ENCODE results near the gene ZG16B. TPM values are rescaled to one million over a fixed set of nuclear protein-coding genes. Genes with fewer than 3 reads are reported as not detected.

ZG16B gene
- total RNA-seq, 4 donors from 2014 or later = 17.7 to 80.5 (median 23.4) TPM

DNA sequence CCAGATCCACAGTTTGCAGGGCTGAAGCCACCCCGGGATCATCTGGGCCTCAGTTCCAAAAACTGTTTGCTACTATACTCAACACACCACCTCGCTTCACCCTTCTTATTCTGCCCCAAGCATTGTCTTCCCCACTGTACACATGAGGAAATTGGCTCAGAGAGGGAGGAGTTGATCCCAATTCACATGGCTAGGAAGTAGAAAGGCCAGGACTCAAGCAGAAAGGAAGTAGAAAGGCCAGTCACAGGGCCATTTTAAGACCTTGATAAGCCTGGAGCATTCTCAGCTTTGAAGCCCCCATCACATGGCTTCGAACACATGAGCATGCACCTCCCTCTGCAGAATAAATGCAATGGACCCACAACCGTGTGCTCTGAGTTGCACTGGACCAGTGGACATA is 35.5 kb downstream of the ZG16B start:
- 82% methylated on average over 4 of the region's 4 CpGs for WGBS
- H3K4me3 ChIP-seq = no peak overlapping the region
- no peak for DNase-seq (ENCODE audit: low spot score in 2 of 2)
- no peaks in the 10 kb centered on the region for H3K9me3 ChIP-seq
- no peaks in the 10 kb centered on the region for H3K36me3 ChIP-seq
- H3K27ac ChIP-seq = no peak overlapping the region
- H3K4me1 ChIP-seq = peaks cover 15% of the 10 kb centered on the region
- H3K27me3 ChIP-seq = peaks cover 12% of the 10 kb centered on the region
- no peak for TF ChIP-seq POLR2AphosphoS5 (IDR thresholded peaks at IDR 0.05)
- TF ChIP-seq POLR2A (IDR thresholded peaks at IDR 0.05) = no peak
- TF ChIP-seq, protein P1, sequence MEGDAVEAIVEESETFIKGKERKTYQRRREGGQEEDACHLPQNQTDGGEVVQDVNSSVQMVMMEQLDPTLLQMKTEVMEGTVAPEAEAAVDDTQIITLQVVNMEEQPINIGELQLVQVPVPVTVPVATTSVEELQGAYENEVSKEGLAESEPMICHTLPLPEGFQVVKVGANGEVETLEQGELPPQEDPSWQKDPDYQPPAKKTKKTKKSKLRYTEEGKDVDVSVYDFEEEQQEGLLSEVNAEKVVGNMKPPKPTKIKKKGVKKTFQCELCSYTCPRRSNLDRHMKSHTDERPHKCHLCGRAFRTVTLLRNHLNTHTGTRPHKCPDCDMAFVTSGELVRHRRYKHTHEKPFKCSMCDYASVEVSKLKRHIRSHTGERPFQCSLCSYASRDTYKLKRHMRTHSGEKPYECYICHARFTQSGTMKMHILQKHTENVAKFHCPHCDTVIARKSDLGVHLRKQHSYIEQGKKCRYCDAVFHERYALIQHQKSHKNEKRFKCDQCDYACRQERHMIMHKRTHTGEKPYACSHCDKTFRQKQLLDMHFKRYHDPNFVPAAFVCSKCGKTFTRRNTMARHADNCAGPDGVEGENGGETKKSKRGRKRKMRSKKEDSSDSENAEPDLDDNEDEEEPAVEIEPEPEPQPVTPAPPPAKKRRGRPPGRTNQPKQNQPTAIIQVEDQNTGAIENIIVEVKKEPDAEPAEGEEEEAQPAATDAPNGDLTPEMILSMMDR (IDR thresholded peaks at IDR 0.05) = no peak
- TF ChIP-seq EP300 (IDR thresholded peaks at IDR 0.05) = no peak

DNA sequence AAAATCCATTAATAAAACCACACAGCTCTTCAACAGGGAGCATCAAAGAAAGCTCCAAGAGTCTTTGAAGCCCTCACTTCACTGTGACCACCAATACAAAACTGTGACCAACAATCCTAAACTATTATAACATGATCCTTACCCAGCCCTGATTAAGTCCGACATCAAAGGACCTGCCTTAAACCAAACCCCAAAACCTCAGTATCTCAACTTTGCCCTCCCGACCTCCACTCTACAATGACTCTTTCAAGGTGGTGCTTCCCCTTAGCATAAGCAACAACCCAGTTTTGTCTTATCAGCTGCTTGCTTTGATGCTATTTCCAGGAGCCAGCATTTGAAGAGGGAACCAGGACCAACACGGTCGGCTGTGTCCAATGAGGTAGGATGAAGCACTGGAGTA is 36.3 kb downstream of the ZG16B start:
- Histone ChIP-seq H3K36me3 (no peaks in the 10 kb centered on the region), H3K4me3 (no peak overlapping the region), H3K27ac (no peak overlapping the region), H3K27me3 (peaks cover 9% of the 10 kb centered on the region), H3K4me1 (peaks cover 15% of the 10 kb centered on the region), H3K9me3 (no peaks in the 10 kb centered on the region)
- TF ChIP-seq, protein P1 (IDR thresholded peaks at IDR 0.05) = no peak
- TF ChIP-seq POLR2A (IDR thresholded peaks at IDR 0.05) (no peak), POLR2AphosphoS5 (IDR thresholded peaks at IDR 0.05) (no peak), EP300 (IDR thresholded peaks at IDR 0.05) (no peak)
- DNase-seq (ENCODE audit: low spot score in 2 of 2) = no peak
- WGBS = 77% methylated on average over 4 of the region's 4 CpGs

- H3K36me3 ChIP-seq = no peaks in the 10 kb centered on the region
- WGBS = 38% methylated on average over 8 of the region's 8 CpGs
- H3K4me3 ChIP-seq = peak overlapping the region; percentile 74
- H3K27me3 ChIP-seq = peaks cover 9% of the 10 kb centered on the region
- H3K9me3 ChIP-seq = no peaks in the 10 kb centered on the region
- peak overlapping the region; percentile 89 for H3K27ac ChIP-seq
- TF ChIP-seq, protein P1 (IDR thresholded peaks at IDR 0.05) = no peak
- no peak for TF ChIP-seq POLR2AphosphoS5 (IDR thresholded peaks at IDR 0.05)
- no peak for TF ChIP-seq POLR2A (IDR thresholded peaks at IDR 0.05)
- no peak for TF ChIP-seq EP300 (IDR thresholded peaks at IDR 0.05)
- H3K4me1 ChIP-seq = peaks cover 15% of the 10 kb centered on the region
- no peak for DNase-seq (ENCODE audit: low spot score in 2 of 2)
These were observed 37.5 kb downstream of the ZG16B start for GRCh38 chr16:2867661-2867986.

- TF ChIP-seq, protein P1 (IDR thresholded peaks at IDR 0.05) = peak; percentile 95 to 98
- TF ChIP-seq POLR2AphosphoS5 (IDR thresholded peaks at IDR 0.05) = peak in 2 of 3 donors; percentile 26 to 47
- no peak for TF ChIP-seq POLR2A (IDR thresholded peaks at IDR 0.05)
- Histone ChIP-seq H3K4me1 (peaks cover 15% of the 10 kb centered on the region), H3K4me3 (peak overlapping the region; percentile 74), H3K36me3 (no peaks in the 10 kb centered on the region), H3K9me3 (no peaks in the 10 kb centered on the region), H3K27me3 (peaks cover 9% of the 10 kb centered on the region), H3K27ac (peak overlapping the region; percentile 89)
- peak; percentile 96 for DNase-seq (ENCODE audit: low spot score in 2 of 2)
- WGBS = 1% methylated on average over 19 of the region's 45 CpGs
These were observed 38.1 kb downstream of the ZG16B start for GRCh38 chr16:2867987-2868789.

DNA sequence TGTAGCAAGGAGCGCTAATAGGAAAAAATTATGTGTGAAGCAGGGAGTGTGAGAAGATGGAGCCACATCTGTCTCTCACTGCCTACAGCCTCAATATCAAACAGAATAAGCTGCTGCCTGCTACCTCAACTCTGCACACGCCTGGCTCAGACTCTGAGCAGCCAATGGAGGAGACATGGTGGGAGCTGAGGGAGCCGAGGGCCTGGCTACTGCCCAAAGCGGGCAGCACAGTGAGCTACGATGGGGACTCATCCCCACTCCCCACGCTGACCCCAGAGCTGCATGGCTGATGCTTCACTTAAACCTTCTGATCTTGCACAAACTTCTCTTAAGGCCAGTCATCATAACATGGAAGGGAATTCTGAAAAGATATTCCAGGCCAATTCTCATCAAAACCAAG is 41.8 kb downstream of the ZG16B start:
- Histone ChIP-seq H3K9me3 (no peaks in the 10 kb centered on the region), H3K4me3 (no peak overlapping the region), H3K36me3 (no peaks in the 10 kb centered on the region), H3K27ac (no peak overlapping the region), H3K27me3 (no peaks in the 10 kb centered on the region), H3K4me1 (peaks cover 24% of the 10 kb centered on the region)
- TF ChIP-seq POLR2A (IDR thresholded peaks at IDR 0.05) = no peak
- TF ChIP-seq, protein P1 (IDR thresholded peaks at IDR 0.05) = no peak
- no peak for TF ChIP-seq POLR2AphosphoS5 (IDR thresholded peaks at IDR 0.05)
- no peak for TF ChIP-seq EP300 (IDR thresholded peaks at IDR 0.05)
- WGBS = 83% methylated on average over 6 of the region's 6 CpGs
- DNase-seq (ENCODE audit: low spot score in 2 of 2) = no peak
